ENCODE measurements around the gene HOMEZ.
"Not testable (repeated sequence)": the region's sequence is repeated elsewhere in the genome, so short reads cannot be mapped to it uniquely, and the experiment has no call there.

HOMEZ gene, protein sequence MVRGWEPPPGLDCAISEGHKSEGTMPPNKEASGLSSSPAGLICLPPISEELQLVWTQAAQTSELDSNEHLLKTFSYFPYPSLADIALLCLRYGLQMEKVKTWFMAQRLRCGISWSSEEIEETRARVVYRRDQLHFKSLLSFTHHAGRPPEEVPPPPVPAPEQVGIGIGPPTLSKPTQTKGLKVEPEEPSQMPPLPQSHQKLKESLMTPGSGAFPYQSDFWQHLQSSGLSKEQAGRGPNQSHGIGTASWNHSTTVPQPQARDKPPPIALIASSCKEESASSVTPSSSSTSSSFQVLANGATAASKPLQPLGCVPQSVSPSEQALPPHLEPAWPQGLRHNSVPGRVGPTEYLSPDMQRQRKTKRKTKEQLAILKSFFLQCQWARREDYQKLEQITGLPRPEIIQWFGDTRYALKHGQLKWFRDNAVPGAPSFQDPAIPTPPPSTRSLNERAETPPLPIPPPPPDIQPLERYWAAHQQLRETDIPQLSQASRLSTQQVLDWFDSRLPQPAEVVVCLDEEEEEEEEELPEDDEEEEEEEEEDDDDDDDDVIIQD

DNA sequence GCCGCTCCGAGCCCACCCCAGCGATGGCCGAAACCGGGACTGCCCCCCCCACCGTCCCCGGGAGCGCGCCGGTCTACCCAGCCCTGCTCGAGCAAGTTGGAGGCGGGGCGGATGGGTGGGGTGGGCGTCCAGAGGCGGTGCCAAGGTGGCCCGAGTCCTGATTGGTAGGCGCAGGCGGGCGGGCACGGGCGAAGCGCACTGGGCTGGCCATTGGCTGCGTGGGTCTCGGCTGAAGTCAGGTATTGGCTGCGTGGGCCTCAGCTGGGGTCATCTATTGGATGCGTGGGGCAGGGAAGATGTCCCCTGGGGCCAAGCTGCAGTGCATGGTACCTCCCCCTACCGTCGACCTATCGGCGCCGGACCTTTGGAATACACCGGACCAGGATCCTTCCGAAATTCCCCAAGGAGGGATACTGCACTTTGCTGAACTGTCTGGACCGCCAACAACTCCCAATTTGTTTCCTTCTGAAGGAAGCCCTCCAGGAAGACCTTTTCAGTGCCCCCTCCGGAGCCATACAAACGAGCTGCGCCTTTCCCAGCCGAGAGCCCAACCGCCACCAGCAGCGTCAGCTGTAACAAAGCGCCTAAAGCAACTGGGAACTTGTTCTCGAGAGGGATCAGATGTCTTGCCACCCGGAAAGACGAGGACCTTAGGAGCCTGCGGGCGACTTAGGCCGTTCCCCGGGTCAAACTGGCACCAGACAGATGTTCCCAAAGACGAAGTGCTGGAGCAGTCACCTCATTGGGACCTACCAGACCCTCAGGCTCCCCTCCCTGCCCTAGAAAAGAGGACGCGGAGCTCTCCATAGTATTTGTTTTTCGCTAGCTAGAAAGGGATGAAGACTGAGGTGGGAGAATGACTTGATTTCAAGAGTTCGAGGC lies at the start of gene HOMEZ:
HOMEZ (minus strand) TSS at position 113 of the 882 bp plus-strand sequence. CDS start 180 bp downstream, outside the sequence.
- DNase-seq (ENCODE audit: low read depth in 3 of 3), result peak; percentile 96 to 98 (median 97)

DNA sequence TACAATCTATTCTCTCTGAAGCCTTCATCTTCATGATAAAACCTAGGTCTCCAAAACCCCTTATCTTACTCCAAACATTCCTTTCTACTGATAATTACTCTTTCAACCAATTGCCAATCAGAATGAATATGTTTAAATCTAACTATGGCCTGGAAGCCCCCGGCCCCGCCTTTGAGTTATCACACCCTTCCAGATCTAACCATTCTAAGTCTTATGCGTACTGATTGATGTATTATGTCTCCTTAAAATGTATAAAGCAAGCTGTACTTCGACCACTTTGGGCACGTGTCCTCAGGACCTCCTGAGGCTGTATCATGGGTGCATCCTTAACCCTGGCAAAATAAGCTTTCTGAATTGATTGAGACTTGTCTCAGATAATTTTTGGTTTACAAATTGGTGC lies 49.7 kb upstream of the HOMEZ start:
- no peak for DNase-seq (ENCODE audit: low read depth in 3 of 3)

DNA sequence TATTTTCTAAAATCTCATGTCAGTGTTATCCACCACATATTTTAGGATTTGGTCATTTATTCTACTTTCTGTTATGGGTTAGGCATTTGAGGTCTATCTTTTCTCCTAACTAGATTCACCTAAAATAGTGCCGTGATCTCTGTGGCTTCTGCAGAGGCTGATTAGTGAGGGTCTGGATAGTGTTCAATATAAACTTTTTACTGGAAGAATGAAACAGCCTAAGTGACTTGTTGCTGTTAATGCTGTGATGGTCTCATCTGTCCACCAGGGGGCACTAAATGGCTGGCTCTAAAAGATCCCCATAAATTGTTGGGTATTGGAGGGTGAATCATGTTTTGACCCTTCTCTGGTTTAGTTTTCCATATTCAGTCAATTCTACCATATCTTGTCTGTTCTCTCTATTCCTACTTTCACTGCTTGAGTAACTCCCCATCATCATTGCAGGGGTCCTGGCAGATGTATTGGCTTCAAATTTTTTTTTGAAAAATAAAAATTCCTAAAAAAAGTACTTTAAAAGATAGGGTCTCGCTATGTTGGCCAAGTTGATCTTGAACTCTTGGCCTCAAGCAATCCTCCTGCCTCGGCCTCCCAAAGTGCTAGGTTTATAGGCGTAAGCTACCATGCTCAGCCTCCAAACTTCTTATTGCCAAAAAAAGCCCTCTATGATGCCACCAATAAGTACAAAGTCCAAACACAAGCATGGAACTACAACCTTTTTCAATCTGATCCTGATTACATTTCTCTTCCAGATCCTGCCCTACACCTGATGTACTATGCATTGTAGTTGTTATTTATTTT lies 42.2 kb upstream of the HOMEZ start:
- peak; percentile 53 to 60 (median 53) for DNase-seq (ENCODE audit: low read depth in 3 of 3)

DNA sequence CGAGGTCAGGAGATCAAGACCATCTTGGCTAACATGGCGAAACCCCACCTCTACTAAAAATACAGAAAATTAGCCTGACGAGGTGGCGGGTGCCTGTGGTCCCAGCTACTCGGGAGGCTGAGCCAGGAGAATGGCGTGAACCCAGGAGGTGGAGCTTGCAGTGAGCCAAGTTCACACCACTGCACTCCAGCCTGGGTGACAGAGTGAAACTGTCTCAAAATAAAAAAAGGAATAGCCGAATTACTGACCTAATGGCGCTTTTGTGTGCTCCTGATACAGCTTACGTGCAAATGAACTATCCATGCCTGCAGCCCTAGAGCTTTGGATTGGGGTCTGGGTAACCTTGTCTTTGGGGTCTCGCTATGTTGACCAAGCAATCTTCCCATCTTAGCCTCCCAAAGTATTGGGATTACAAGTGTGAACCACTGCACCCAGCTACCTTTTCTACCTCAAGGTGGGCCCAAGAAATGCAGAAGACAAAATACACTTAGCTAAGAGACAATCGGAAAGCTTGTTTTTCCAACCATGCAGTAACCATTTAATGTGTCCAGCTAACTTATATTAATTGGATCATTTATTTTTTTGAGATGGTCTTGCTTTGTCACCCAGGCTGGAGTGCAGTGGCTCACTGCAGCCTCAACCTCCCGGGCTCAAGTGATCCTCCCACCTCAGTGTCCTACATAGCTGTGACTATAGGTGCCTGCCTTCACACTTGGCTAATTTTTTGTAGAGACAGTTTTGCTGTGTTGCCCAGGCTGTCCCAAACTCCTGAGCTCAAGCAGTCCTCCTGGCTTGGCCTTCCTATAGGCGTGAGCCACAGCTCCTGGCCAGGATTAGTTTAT lies 40.8 kb upstream of the HOMEZ start:
- DNase-seq (ENCODE audit: low read depth in 3 of 3), result no peak

DNA sequence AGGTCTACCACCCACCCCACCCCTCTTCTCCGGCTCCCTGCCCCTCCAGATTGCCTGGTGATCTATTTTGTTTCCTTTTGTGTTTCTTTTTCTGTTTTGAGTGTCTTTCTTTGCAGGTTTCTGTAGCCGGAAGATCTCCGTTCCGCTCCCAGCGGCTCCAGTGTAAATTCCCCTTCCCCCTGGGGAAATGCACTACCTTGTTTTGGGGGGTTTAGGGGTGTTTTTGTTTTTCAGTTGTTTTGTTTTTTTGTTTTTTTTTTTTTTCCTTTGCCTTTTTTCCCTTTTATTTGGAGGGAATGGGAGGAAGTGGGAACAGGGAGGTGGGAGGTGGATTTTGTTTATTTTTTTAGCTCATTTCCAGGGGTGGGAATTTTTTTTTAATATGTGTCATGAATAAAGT lies 39.8 kb upstream of the HOMEZ start:
- DNase-seq (ENCODE audit: low read depth in 3 of 3), result not testable (repeated sequence)

DNA sequence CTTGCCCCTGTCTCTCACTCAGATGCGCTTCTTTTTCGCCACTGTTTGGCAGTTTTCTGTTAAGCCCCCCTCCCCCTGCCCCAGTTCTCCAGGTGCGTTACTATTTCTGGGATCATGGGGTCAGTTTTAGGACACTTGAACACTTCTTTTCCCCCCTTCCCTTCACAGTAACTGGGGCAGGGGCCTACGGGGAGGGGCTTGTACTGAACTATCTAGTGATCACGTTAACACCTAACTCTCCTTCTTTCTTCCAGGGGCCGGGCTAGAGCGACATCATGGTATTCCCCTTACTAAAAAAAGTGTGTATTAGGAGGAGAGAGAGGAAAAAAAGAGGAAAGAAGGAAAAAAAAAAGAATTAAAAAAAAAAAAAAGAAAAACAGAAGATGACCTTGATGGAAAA lies 39.1 kb upstream of the HOMEZ start:
- DNase-seq (ENCODE audit: low read depth in 3 of 3), result no peak

DNA sequence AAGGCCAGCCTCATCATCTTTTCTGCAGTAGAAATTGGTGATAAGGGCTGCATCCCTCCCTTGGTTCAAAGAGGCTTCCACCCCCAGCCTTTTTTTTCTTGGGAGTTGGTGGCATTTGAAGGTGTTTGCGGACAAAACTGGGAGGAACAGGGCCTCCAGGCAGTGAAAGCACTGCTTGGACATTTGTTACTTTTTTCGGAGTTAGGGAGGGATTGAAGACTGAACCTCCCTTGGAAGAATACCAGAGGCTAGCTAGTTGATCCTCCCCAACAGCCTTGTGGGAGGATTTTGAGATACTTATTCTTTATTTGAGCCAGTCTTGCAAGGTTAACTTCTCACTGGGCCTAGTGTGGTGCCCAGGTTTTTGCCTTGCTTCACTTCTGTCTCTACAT lies 38.5 kb upstream of the HOMEZ start:
- DNase-seq (ENCODE audit: low read depth in 3 of 3), result no peak

DNA sequence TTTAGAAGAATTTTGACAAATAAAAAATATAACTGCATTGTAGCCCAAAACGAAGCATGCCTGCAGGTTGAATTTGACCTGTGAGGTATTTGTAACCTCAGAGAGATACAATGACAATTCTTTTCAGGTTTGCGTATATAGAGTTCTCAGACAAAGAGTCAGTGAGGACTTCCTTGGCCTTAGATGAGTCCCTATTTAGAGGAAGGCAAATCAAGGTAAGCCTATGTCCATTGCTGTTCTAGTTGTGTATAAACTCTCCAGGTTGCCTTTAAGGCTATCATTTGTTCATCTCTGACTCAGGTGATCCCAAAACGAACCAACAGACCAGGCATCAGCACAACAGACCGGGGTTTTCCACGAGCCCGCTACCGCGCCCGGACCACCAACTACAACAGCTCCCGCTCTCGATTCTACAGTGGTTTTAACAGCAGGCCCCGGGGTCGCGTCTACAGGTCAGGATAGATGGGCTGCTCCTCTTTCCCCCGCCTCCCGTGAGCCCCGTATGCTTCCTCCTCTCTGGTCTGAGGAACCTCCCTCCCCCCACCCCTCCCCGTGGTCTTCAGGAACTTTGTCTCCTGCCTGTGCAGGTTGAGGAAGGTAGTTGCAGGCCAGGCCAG lies 38.0 kb upstream of the HOMEZ start:
- no peak for DNase-seq (ENCODE audit: low read depth in 3 of 3)

DNA sequence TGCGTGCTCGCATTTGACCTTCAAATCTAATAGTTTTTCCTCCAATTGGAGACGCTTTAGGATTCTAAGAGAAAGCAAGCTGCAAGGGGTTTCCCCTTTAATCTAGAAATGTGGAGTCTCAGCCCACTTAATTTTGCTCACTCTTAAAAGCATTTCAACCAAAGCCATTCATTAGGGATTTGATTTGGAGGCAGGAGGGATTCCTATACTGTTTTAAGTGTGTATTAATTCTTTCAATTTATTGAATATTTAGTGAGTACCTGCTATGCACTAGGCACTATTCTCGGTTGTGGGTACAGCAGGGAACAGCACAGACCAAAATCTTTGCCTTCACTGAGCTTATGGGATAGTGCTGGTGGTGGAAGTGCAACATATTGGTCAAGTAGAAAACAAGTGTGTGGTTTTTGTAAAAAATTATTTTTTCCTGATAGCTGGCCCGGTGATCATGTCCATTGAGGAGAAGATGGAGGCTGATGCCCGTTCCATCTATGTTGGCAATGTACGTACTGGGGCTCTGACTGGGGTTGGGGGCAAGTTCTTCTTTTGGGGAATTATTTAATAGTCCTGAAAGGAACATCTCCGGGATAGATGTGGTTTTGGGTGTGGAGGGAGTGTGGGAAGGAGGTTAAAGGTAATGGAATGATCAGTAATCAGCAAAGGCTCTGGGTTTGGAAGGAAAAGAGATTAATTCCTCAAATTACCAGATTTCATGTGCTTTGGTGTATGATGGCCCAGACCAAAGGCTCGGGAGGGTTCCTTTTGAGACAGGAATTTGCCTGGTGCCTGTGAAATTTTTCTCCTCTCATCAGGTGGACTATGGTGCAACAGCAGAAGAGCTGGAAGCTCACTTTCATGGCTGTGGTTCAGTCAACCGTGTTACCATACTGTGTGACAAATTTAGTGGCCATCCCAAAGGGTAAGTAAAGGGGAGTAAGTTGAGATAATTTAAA lies 36.9 kb upstream of the HOMEZ start:
- DNase-seq (ENCODE audit: low read depth in 3 of 3), result no peak

DNA sequence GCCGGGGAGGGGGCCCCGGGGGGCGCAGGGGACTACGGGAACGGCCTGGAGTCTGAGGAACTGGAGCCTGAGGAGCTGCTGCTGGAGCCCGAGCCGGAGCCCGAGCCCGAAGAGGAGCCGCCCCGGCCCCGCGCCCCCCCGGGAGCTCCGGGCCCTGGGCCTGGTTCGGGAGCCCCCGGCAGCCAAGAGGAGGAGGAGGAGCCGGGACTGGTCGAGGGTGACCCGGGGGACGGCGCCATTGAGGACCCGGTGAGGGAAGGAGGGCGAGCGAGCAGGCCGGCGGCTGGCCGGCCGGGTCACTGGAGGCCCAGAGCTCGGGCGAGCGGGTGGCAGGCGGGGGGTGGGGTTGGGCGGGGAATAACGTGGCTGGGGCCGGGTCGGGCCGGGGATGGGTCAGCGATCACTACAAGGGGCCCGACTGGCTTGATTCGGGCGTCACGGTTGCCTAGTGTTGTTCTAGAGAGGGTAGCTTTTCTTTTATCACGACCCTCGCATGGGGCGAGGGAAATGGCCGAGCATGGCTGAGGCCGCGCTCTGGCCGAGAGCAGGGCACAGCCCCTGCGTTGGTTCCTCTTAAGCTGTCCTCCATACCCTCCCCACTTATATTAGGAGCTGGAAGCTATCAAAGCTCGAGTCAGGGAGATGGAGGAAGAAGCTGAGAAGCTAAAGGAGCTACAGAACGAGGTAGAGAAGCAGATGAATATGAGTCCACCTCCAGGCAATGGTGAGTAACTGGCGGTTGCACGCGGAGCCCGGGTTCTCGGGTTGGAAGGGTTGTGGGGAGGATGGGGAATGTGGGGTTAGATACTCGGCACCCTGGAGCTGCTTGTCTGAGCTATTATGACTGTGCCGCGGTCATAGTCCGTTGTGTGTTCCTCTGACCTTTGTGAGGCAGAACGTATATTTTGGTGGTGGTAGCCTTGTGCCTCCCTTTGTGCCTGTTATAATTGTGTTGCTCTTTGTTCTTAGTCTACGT lies 35.9 kb upstream of the HOMEZ start:
- peak; percentile 51 to 64 (median 51) for DNase-seq (ENCODE audit: low read depth in 3 of 3)

DNA sequence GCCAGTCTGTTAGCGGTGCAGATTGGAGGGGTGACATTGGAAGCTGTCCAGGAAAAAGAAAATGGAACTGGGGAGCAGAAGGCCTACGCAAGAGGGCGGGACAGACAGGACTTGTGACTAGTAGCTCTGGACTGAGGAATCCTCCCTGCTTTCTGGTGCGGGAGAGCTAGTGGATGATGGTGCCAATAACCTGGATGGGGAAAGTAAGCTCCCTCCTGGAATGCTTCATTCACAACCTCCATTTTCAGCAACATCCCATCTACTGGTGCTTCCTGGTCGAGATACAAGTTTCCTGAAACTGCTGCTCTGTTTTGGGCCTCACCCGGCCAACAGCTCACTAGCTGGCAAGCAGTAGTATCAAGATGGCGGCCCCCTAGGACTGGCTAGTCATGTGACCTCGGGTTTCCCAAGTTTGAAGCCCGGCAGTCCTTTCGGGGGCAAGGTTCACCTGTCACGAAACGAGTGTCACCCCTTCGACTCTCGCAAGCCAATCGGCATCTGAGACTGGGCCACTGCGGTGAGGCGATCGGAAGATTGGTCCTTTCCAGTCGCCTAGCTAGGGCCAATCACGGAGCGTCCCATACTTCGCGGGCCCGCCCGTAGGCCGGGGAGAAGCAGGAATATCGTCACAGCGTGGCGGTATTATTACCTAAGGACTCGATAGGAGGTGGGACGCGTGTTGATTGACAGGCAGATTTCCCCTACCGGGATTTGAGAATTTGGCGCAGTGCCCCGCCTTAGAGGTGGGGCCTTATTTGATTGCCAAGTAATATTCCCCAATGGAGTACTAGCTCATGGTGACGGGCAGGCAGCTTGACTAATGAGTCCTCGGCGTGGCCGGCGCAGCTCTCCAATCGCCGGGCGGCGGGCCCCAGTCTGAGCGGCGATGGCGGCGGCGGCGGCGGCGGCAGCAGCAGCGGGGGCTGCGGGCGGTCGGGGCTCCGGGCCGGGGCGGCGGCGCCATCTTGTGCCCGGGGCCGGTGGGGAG lies 34.9 kb upstream of the HOMEZ start, which contains the start of gene PABPN1:
PABPN1 (plus strand) TSS at position 874 of the 988 bp plus-strand sequence; CDS start at position 887, 13 bp downstream.
- peak; percentile 91 to 98 (median 92) for DNase-seq (ENCODE audit: low read depth in 3 of 3)

DNA sequence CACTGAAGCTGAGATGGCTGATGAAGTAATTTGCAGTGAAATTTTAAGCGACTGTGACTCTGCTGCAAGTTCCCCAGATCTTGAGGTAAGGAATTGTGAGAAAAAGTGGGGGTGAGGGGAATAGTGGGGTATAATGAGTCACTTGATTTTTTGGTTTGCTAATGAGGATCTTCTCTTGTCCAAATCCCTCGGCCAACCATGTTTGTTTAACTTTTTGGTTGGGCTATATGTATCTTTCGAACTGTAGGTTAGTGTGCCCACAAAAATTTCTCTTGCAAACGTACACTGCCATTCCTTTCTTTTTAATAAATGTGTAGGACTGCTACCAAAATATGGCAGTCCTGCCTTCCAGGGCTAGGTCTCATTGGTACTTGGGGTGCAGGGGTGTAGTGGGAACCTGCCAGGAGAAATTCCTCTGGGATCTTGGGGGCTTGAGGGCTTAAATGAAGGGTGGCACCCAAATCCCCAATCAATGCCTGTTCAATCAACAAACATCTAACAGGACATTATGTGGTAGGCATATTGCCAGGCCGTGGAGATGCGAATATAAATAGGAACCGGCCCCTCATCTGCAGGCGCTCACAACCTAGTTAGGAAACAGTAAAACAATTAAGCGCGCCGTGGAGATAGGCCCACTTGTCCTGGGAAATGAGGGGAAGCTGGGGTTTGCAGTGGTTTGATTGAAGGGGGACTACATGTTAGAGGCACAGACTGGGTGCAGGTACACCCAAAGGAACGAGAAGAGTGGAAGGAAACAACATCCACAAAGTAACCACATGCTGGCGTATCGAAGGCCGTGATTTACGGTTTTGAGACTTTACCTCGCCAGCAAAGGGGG lies 34.0 kb upstream of the HOMEZ start:
- DNase-seq (ENCODE audit: low read depth in 3 of 3), result no peak

DNA sequence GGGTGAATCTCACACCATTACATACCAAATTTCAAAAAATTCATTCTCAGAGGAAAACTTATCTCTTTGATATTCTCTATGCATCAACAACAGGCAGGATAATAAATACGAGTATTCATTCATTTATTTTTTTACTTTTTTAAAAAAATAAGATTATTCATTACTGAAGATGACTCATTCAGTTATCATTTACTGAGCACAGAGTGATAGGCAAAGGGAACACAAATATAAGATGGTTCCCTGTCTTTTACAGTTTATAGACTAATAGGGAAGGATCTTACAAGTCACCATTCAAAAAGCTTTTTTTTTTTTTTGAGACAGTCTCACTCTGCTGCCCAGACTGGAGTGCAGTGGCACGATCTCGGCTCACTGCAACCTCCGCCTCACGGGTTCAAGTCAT lies 30.4 kb upstream of the HOMEZ start:
- DNase-seq (ENCODE audit: low read depth in 3 of 3), result no peak

DNA sequence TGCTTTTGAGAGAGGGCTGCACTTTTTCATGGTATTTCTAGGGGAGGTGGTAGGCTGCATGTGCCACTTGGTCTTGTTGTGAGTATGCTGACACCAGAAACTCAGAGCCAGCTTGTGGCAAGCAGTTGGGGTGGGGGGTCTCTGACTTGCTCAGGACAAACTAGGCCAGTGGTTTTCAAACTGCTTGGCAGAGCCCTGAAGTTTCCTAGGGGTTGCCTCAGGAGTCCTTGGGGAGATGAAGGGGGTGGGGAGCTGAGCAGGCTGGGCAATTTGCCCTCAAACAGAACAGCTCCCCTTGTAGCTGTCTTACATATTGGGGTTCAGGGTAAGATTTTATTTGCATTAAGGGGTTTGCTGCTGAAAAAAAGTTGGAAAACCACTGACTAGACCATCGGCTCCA lies 24.6 kb upstream of the HOMEZ start:
- no peak for DNase-seq (ENCODE audit: low read depth in 3 of 3)

DNA sequence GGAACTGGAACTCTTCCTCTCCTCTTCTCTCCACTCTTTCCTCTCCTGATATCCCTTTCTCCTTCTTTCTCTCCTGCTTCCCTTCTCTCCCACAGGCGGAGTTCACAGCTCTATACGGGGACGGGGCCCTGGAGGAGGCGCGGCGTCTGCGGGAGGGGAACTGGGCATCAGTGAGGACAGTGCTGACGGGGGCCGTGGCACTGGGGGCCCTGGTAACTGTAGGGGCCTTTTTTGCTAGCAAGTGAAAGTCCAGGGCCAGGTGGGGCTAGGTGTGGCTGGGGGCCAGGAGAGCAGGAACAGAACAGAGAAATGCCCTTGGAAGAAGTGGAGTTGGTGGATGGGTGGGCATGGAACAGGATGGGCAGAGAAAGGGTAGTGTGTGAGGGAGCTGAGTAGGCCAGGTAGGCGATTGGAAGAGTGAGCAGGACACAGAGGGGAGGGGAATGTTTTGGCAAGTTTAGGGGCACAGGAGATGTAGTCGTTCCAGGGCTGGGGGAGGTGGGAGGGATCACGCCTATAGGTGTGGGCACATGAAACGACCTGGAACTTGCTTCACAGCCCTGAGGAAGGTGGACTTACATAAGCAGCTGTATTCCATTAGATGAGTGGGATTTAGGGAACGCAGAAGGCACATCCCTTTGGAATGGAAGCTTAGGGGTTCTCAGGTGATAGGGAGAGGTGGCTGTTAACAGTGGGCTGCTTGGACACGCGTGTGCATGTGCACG lies 23.0 kb upstream of the HOMEZ start:
- DNase-seq (ENCODE audit: low read depth in 3 of 3), result no peak

Data from stimulated activated CD4-positive, alpha-beta T cell treated with anti-CD3 and anti-CD28 coated beads, TNF-alpha, amount 100 ng/mL, for 48 hours (primary cell).